Measurements from ENCODE around the gene SPEG.

GRCh38 chr2:219496825-219497494 lies 62.3 kb downstream of the SPEG start:
- no peak for TF ChIP-seq POLR2A (IDR thresholded peaks at IDR 0.05)
- TF ChIP-seq CTCF (IDR thresholded peaks at IDR 0.05 in 8 of 11, conservative IDR thresholded peaks at IDR 0.05 in 3 of 11) = no peak
